ENCODE data around the gene PZP.

PZP gene

GRCh38 chr12:9122091-9122609 is 86.0 kb downstream of the PZP start:
- no peak for DNase-seq

DNA sequence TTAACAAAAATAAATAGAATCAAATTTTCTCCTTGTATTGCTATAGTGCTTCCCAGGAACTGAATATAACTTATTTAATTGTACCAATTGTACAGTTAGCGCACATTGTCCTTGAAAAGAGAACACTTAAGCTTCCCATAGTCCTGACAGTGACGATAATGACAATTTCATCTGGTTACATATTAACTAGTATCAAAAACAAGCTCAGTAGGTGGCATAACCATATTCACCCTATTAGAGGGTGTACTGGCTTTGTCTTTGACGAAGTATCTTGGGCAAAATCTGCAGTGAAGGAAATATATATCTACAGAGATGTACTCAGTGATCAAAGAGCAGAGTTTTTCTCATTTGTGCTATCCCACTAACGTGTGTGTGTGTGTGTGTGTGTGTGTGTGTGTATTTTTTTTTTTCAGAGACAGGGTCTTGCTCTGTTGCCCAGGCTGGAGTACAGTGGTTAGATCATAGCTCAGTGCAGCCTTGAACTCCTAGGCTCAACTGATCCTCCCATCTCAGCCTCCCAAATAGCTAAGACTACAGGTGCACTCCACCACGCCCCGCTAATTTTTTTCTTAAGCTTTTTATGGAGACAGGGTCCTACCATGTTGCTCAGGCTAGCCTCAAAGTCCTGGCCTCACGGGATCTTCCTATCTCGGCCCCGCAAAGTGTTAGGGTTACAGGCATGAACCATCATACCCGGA is 87.6 kb downstream of the PZP start:
- no peak for DNase-seq

- peak; percentile 43 for DNase-seq
These were observed 90.0 kb downstream of the PZP start for GRCh38 chr12:9118158-9118557.

GRCh38 chr12:9115731-9116559 is 92.2 kb downstream of the PZP start, which contains the start of gene A2M:
Gene A2M, minus strand, starts transcription at chr12:9115919. Its CDS starts 70 bp downstream, at chr12:9115849.
- DNase-seq: no peak

- no peak for DNase-seq
These were observed 93.2 kb downstream of the PZP start for GRCh38 chr12:9114946-9115345.

- no peak for DNase-seq
These were observed 94.2 kb downstream of the PZP start for GRCh38 chr12:9113987-9114309.

DNA sequence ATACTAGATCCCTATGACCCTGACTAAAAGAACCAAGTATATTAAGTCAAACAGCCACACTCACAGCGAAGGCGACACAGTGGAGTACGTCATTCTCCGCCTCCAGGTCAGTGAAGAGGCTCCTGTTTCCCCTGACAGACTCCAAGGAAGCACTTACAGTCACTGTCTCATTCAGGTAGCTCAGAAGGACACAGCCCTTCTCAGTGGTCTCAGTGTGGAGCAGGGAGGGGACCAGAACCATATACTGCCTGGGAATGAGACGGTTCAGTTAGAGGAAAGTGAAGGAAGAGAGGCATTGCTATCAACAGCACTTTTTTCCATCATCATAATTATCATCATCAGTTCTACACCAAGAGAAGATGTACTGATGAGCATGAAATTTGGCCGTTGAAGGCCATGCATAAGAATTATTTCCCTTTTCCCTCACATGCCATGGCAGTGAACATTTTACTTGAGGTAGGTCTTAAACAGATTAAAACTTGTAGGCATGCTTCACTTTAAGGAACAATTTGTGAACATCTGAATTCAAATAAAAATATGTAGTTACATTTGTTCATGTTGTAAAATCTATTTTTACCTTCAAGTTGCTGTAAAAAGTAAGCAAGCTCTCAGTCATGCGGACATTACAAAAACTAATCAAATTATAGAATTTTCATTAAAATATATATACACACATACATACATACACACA is 94.8 kb downstream of the PZP start:
- no peak for DNase-seq

DNA sequence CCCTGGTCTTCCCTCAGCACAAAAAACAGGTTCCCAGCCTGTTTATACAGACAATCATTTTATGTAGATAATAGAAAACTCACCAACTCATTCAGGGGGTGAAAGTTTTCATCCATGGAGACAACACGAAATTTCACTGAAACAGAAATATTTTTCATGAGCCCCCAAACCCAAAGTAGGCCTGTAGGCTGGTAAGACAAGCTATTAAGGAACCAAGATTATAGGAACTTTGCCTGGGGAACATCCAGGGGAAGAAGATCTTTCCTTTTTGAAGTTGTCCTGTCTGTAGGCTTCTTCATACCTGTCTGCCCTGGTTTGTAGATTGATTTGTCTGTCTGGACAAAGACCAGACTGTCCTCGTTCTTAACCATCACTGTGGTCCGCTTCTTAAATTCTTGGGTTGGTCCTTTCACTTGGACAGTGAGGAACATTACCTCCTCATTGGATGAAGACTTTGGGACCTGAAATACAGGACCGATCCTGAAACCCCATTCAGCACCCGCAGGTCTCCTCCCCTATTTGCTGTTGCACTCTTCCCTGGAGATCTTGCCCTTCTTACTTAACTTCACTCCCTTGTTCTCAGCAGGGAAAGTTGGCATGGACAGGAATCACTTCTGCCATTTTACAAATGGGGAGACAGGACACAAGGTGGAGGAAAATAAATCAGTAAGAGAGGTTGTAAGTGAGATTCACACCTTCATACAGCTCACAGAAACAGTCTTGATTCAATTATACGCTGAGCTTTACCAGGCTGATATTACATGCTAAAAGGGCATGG is 95.9 kb downstream of the PZP start:
- no peak for DNase-seq

- no peak for DNase-seq
These were observed 96.7 kb downstream of the PZP start for GRCh38 chr12:9111525-9111924.

DNA sequence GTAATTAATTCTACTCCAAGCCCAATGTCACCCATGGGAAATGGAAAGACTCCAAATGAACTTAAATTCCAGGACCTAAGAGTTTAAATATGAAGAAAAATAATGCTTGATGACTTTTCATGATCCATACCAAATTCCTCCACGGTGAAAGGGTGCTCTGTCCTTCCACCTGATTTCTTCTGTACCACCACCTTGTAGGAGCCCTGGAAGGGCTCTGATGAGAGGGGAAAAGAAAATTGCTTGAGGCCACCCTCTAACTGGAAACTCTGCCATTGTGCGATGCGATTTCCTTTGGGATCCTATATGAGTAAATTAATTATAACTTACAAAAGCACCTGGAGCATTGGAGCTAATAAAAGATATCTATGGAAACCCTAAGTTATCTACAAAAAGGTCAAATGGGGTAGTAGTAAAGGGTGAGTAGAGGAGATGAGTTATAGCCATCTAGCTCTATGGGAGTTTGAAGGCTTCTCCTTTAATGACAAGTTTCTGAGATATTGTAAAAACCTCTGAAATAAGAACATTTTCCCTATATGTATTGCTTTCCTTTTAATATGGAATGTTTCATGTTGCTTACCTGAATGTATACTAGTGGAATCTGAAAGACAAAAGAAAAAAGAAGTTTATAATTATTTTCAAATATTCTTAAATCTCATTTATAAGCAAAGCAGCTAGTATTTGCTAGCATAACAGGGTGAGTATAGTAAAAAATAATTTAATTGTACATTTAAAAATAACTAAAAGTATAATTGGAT is 98.3 kb downstream of the PZP start:
- no peak for DNase-seq

DNA sequence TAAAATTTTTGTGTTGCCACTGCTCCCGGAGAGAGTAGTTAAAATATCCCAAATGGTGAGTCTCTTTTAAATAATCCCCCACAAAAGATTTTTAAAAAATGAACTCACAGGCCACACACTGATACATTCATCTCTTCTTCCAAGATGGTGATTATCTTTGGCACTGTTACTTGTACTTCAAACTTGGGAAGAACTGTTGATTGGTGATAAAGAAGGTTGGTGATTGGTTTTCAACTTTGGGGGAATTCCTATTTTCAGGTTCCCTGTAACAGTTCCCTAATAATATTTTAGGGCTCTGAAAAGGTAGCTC is 99.0 kb downstream of the PZP start:
- DNase-seq: no peak

GRCh38 chr12:9108504-9109212 is 99.5 kb downstream of the PZP start:
- DNase-seq: no peak

- DNase-seq: no peak
These were observed 100.7 kb downstream of the PZP start for GRCh38 chr12:9107542-9107873.

DNA sequence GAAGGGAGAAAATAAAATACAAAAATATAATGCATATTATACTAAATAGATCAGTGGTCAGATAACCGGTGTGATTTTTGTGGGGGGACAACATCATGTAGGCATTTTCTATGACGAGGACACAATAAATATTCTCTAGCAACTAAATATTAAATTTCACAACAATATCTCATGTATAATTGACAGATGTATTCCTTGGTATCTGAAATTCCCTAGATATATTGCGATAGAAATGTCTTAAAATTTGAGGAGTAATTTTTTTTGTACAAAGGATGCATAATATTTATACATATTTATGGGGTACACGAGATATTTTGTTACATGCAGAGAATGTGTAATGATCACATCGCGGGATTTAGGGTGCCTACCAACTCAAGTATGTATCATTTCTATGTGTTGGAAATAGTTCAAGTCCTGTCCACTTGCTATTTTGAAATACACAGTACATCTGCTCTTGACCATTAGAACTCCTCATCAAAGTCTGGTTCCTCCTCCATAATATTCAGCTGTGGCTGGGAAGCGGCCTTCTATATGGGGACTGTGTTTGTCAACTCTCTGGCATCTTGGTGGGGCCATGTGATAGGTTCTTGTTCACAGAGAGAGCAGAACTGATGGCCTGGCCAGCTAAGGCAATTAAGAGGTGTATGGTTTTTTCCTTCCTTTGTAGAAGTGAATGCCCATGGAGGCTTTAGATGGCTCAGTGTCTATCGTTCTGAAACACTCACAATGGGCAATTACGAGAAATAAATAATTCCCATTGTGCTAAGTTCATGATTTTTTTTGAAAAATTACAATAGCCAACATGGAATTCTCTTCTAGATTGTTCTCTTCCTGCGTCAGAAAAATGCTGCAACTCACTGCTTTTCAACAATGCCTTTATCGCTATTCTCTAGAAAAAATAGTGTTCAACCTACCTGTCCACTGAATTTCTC is 101.3 kb downstream of the PZP start:
- no peak for DNase-seq

DNA sequence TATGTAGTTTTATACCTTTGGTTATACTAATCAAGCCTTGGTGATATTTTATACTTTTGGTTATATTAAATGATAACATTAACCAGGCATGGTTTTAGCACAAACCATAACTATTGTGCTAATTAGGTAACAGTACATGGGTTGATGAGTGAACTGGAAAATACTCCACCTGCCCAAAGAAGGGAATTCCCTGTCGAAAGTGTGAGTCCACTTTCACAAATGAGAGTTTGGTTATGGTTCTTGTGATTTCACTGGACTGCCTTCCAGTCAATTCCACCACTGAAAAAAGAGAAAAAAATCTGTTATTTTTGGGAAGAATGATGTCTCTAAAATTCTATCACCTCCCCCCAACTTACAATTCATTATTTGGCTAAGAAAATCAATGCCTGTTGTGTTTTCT is 102.1 kb downstream of the PZP start:
- DNase-seq: no peak

GRCh38 chr12:9104767-9105423 is 103.3 kb downstream of the PZP start:
- no peak for DNase-seq

DNA sequence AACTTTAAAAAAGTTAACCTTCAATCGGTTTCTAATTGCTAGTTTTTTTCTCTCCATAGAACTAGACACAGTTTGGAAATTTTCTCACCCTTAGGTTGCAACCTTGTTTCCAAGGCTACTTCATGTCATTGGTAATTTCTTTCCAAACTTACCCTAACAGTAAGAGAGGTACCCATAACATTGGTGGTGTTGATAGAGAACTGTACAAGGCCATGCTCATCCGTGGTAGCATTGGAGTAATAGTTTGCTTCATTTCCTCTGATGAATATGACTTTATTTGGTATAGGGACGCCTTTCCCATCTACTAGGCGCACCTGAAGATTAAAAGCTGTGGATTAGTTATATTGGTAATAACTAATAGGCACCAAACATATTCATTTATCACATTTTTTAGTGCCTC is 104.1 kb downstream of the PZP start:
- no peak for DNase-seq

DNA sequence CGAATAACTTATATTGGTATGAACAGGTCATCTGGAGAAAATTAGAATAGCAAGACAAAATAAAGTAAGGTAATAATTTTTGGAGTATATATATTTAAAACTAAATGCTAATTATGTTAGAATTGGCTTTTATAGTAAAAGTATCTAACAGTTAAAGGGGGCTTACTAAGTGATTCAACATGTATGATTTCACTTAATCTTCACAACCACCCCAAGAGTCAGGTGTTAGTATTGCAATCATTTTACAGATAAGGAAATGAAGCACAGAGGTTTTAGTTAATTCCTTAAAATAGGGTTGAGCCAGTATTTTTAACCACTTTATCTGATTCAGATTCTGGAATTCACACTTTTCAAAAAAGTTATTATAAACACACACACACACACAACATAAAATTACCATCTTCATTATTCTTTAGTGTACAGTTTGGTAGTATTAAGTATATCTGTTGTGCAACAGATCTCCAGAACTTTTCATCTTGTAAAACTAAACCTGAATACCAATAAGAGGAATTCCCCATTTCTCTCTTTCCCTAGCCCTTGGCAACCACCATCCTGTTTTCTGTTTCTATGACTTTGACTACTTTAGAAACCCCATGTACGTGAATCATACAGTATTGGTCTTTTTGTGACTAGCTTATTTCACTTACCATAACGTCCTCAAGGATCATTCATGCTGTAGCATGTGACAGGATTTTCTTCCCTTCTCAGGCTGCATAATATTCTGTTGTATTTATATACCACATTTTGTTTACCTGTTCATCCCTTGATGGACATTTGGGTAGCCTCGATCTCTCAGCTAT is 104.9 kb downstream of the PZP start:
- DNase-seq: peak; percentile 3

GRCh38 chr12:9101018-9101687 is 107.0 kb downstream of the PZP start:
- DNase-seq: no peak

Measured in CD4-positive, alpha-beta T cell treated with Interleukin-17A for 1 hour (primary cell).